Measurements from ENCODE around the gene XPO6.

XPO6 gene

GRCh38 chr16:28062261-28062846, 149.4 kb downstream of the XPO6 start:
- no peak for DNase-seq

GRCh38 chr16:28061352-28062101, 150.2 kb downstream of the XPO6 start:
- no peak for DNase-seq

DNA sequence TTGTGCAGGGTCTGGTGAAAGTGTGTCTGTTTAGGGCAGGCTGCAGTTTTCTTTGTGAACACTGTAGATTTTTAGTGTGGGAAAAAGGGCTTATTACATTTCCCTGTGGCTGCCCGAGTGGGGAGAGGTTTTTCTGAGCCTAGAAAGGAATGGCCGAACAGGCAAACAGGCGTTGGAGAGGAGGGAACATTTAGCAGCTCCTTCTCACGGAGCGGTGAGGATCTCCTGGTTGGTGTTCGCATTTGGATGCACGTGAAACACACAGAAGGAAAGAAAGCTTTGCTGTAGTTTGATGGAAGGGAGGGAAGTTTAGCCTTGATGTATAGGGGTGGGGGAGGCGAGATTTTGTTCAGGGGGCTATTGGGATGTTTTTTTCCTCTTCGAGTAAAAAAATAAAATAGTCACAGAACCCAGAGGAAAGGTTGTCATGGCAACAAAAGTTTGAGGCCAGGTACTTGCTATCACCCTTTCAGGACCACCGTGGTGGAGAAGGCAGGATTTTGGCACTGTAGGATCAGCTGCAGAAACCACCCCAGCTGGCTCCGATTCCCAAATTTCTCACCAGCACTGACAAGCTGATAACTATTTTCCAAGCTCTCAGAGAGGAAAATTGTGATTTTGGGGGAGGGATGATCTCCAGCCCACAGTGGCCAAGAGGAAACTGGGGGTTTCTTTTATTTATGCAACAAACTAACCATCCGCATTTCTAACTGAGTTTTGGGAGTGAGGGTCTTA, 151.8 kb downstream of the XPO6 start:
- no peak for DNase-seq

GRCh38 chr16:28058839-28059589, 152.8 kb downstream of the XPO6 start:
- no peak for DNase-seq

DNA sequence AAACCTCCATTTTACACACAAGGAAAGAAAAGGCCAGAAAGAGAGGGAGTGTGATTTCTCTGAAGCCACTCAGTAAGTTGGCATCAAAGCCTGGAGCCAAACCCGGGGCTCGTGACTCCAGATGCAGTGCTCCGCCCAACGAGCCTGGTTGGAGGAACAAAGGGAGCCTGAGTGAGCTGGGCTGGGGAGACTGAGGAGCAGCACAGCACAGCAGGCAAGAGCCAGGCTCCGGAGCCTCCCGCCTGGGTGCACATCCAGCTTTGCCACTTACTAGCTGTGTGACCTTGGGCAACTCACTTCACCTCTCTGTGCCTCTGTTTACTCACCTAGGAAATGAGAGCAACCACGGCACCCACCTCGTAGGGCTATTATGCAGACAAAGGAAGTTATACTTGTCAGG, 153.8 kb downstream of the XPO6 start:
- no peak for DNase-seq

- no peak for DNase-seq
Measured at GRCh38 chr16:28053461-28053860, 158.3 kb downstream of the XPO6 start.

DNA sequence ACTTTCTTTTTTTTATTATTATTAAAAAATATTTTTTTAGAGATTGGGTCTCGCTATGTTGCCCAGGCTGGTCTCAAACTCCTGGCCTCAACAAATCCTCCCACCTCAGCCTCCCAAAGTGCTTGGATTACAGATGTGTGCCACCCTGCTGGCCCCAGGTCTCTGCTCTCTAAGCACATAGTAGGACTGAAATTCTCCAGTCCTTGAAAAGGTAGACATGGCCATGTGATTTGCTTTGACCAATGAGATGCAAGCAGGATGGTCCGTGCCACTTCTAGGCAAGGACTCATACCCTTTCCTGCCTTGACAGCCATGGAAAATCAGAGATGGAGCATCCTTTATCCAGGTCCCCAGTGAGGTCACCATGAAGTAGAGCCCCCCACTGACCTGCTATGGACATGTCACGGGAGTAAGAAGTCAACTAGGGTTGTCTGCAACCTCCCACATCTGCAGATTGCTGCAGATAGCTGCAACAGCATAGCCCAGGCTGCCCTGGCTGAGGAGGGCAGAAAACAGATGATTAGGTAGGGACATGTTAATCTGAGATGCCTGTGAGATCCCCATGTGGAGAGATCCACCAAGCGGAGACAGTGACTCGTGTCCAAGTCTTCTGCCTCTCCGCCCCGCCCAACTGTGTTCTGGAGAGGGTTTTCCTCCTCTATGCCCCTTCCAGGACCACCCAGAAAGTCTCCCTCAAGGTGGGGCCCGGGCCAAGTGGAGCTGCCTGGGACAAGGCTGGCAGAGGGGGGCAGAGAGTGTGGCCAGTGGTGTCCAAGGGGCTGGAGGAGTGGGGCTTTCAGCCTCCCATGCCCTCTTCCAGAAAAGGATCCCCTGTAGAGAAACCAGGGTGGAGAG, 159.3 kb downstream of the XPO6 start:
- DNase-seq = no peak

DNA sequence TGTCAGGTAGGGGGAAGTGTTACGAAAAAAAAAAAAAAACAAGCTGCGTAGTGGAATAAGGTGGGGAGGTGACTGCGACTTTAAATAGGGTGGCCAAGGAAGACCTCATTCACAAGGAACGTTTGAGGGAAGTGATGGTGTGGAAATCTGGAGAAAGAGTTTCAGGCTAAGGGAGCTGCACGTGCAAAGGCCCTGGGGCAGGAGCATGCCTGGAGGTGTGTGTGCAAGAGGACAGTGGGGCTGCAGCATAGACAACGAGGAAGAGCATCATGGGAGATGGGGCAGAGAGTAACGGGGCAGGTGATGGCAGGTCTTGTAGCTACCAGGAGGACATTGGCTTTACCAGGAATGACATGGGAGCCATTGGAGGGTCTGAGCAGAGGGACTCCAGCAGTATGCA, 160.3 kb downstream of the XPO6 start:
- DNase-seq = no peak
